ENCODE measurements around the gene CIROP. TPM values are rescaled to one million over a fixed set of nuclear protein-coding genes. Genes with fewer than 3 reads are reported as not detected.
A peak's percentile ranks its signal among the peaks of the same experiment; 100 is the strongest.

CIROP gene
- total and polyA plus RNA-seq, 4 donors: 0.18 TPM; not detected in 3

DNA sequence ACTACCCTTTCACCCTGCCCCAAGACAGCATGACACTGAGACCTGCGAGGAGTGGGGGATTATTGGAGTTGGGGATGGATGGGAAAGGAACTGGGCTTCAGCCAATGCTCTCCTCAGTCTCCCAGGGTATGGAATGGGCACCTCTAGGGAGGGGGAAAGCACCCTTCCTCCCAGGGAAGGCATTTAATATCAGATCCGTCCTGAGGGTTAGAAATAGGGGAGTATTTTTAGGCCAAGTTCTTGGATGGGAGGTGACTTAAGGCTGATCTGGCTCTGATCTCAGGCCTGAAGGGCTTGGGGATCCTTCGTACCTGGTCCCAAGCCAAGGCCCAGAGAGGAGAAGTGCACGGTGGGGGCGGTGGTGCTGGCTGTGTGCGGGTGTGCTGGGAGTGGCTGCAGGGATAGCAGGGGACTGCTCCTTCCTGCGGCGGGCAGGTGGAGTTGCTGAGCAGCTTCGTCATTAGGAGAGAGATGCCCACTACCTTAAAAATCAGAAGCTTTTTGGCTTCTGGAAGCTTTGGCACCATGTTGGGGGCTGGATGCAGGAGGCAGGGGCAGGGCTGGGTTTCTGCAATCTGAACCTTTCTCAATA, 21.2 kb upstream of the CIROP start:
- Histone ChIP-seq H3K36me3 (ENCODE audit: control insufficient read depth in 1 of 2, insufficient read depth in 2 of 2, low read length in 1 of 2) (peaks cover 2 to 9% of the 10 kb centered on the region in 2 donors), H3K4me3 (ENCODE audit: low read length in 2 of 2) (no peak overlapping the region), H3K4me1 (ENCODE audit: control insufficient read depth in 1 of 2, insufficient read depth in 2 of 2, low read length in 2 of 2) (no peaks in the 10 kb centered on the region), H3K27me3 (ENCODE audit: control insufficient read depth in 1 of 2, insufficient read depth in 2 of 2, low read length in 1 of 2) (no peaks in the 10 kb centered on the region), H3K9me3 (ENCODE audit: control insufficient read depth, low read length) (no peaks in the 10 kb centered on the region), H3K27ac (ENCODE audit: low read depth in 1 of 2, low read length in 2 of 2) (peak overlapping the region in 1 of 2 donors; percentile 60)
- ATAC-seq (ENCODE audit: low FRiP score) (no peak), DNase-seq (peak in 1 of 2 donors; percentile 61)
- intact Hi-C loops (cut with DNase I): loop anchor here (2.0 to 10.0 kb wide), 2 partner anchors 29 to 169 kb away; no protein-coding TSS in a partner anchor
- 63 to 66% methylated on average over 9 of the region's 9 CpGs for WGBS, 2 donors

DNA sequence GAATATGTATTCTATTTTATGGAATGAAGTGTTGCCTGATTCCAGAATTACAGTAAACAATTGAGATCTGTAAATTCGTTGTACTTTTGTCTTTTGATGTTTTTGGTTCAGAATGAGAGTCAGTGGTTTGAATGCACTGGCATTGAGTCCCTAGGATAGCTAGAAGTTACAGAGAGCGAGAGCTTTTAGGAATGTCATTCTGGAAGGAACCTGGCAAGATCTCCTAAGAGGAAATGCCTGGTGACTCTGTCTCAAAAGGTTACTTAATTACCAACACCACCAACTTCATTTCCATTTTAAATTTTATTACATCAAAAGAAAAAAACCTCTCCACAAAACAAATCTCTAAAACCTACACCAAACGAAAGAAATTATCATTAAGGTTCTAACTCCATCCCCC, 20.2 kb upstream of the CIROP start:
- intact Hi-C loops (cut with DNase I): loop anchor here (2.0 to 10.0 kb wide), 2 partner anchors 30 to 170 kb away; no protein-coding TSS in a partner anchor
- Histone ChIP-seq H3K4me3 (ENCODE audit: low read length in 2 of 2) (no peak overlapping the region), H3K27me3 (ENCODE audit: control insufficient read depth in 1 of 2, insufficient read depth in 2 of 2, low read length in 1 of 2) (no peaks in the 10 kb centered on the region), H3K4me1 (ENCODE audit: control insufficient read depth in 1 of 2, insufficient read depth in 2 of 2, low read length in 2 of 2) (no peaks in the 10 kb centered on the region), H3K9me3 (ENCODE audit: control insufficient read depth, low read length) (no peaks in the 10 kb centered on the region), H3K27ac (ENCODE audit: low read depth in 1 of 2, low read length in 2 of 2) (peak overlapping the region in 1 of 2 donors; percentile 20), H3K36me3 (ENCODE audit: control insufficient read depth in 1 of 2, insufficient read depth in 2 of 2, low read length in 1 of 2) (peaks cover 2 to 9% of the 10 kb centered on the region in 2 donors)
- ATAC-seq (ENCODE audit: low FRiP score) (no peak), DNase-seq (no peak)
- 18 to 22% methylated on average over 3 of the region's 3 CpGs for WGBS, 2 donors

DNA sequence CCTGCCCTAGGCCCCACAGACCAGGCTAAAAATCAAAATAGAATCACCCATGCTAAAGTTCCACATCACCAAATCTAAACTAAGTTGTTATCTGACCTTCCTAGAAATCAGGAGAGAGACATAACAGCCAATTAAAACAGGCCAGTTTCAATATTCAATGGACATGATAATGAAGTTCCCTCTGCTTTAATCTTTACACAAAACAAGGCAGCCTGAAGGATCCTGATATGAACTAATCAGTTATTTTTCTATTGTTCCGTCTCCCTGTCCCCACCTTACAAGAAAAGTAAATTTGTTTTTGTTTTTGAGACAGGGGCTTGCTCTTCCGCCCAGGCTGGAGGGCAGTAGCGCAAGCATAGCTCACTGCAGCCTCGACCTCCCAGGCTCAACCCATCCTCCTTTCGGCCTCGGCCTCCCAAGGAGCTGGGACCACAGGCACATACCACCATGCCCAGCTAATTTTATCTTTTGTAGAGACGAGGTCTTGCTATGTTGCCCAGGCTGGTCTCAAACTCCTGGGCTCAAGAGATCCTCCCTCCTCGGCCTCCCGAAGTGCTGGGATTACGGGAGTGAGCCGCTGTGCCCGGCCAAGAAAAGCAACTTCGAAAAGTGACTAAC, 19.7 kb upstream of the CIROP start:
- peak overlapping the region; percentile 7 to 20 for H3K27ac ChIP-seq (ENCODE audit: low read depth in 1 of 2, low read length in 2 of 2)
- no peaks in the 10 kb centered on the region for H3K4me1 ChIP-seq (ENCODE audit: control insufficient read depth in 1 of 2, insufficient read depth in 2 of 2, low read length in 2 of 2)
- no peaks in the 10 kb centered on the region for H3K27me3 ChIP-seq (ENCODE audit: control insufficient read depth in 1 of 2, insufficient read depth in 2 of 2, low read length in 1 of 2)
- no peaks in the 10 kb centered on the region for H3K9me3 ChIP-seq (ENCODE audit: control insufficient read depth, low read length)
- intact Hi-C loops (cut with DNase I): loop anchor here (2.0 to 10.0 kb wide), 2 partner anchors 30 to 170 kb away; no protein-coding TSS in a partner anchor
- 51 to 53% methylated on average over 13 of the region's 13 CpGs for WGBS, 2 donors
- H3K4me3 ChIP-seq (ENCODE audit: low read length in 2 of 2): no peak overlapping the region
- ATAC-seq (ENCODE audit: low FRiP score) (no peak), DNase-seq (no peak)
- H3K36me3 ChIP-seq (ENCODE audit: control insufficient read depth in 1 of 2, insufficient read depth in 2 of 2, low read length in 1 of 2): peaks cover under 1 to 9% of the 10 kb centered on the region in 2 donors

DNA sequence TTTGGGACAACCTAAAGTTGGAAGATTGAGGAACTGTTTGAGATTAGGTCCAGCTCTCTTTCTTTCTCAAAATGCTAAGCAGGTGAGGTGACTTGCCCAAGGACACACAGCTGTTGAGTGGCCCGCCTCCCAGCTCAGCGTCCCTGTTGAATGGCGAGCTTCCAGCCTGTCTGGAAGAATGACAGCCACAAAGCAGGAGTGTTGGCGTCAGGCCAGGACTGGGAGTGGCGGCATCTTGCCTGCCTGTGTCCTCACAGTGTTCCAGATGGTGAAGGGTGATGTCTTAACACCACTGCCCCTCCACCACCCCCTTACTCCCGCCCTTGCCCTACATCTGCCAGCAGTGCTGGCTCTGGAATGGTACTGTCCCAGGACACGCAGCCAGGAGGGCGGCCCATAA, 18.6 kb upstream of the CIROP start:
- WGBS, 2 donors: 35 to 36% methylated on average over 8 of the region's 8 CpGs
- Histone ChIP-seq H3K36me3 (ENCODE audit: control insufficient read depth in 1 of 2, insufficient read depth in 2 of 2, low read length in 1 of 2) (peaks cover 0 to 7% of the 10 kb centered on the region in 2 donors), H3K27ac (ENCODE audit: low read depth in 1 of 2, low read length in 2 of 2) (no peak overlapping the region), H3K9me3 (ENCODE audit: control insufficient read depth, low read length) (no peaks in the 10 kb centered on the region), H3K4me3 (ENCODE audit: low read length in 2 of 2) (no peak overlapping the region), H3K27me3 (ENCODE audit: control insufficient read depth in 1 of 2, insufficient read depth in 2 of 2, low read length in 1 of 2) (no peaks in the 10 kb centered on the region), H3K4me1 (ENCODE audit: control insufficient read depth in 1 of 2, insufficient read depth in 2 of 2, low read length in 2 of 2) (no peaks in the 10 kb centered on the region)
- intact Hi-C loops (cut with DNase I): loop anchor here in 1 of 2 donors (10.0 kb wide), 1 partner anchor 171 kb away; no protein-coding TSS in a partner anchor
- no peak for ATAC-seq (ENCODE audit: low FRiP score)
- peak; percentile 67 to 89 for DNase-seq

DNA sequence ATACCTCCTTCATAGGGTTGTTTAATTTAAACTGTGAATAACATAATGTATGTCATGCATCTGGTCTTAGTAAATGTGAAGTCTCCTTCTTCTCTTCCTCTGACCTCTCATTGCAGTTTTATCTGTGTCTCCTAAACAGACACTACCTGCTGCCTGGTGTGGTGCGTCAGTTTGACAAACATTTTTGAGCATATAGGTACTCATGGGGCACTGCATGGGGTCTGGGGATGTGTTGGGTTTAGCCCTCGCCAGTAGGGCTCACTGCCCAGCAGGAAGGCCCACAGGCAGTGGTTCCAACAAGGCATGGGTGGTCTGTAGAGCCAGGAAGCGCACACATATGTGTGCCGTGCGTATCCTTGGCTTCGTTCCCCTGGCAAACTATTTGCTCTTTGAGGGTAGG, 17.3 kb upstream of the CIROP start:
- intact Hi-C loops (cut with DNase I): loop anchor here in 1 of 2 donors (10.0 kb wide), 1 partner anchor 173 kb away; no protein-coding TSS in a partner anchor
- WGBS, 2 donors: 90 to 92% methylated on average over 6 of the region's 6 CpGs
- H3K9me3 ChIP-seq (ENCODE audit: control insufficient read depth, low read length): no peaks in the 10 kb centered on the region
- no peak for ATAC-seq (ENCODE audit: low FRiP score)
- DNase-seq: no peak
- H3K4me3 ChIP-seq (ENCODE audit: low read length in 2 of 2): no peak overlapping the region
- no peak overlapping the region for H3K27ac ChIP-seq (ENCODE audit: low read depth in 1 of 2, low read length in 2 of 2)
- H3K4me1 ChIP-seq (ENCODE audit: control insufficient read depth in 1 of 2, insufficient read depth in 2 of 2, low read length in 2 of 2): no peaks in the 10 kb centered on the region
- no peaks in the 10 kb centered on the region for H3K36me3 ChIP-seq (ENCODE audit: control insufficient read depth in 1 of 2, insufficient read depth in 2 of 2, low read length in 1 of 2)
- no peaks in the 10 kb centered on the region for H3K27me3 ChIP-seq (ENCODE audit: control insufficient read depth in 1 of 2, insufficient read depth in 2 of 2, low read length in 1 of 2)

DNA sequence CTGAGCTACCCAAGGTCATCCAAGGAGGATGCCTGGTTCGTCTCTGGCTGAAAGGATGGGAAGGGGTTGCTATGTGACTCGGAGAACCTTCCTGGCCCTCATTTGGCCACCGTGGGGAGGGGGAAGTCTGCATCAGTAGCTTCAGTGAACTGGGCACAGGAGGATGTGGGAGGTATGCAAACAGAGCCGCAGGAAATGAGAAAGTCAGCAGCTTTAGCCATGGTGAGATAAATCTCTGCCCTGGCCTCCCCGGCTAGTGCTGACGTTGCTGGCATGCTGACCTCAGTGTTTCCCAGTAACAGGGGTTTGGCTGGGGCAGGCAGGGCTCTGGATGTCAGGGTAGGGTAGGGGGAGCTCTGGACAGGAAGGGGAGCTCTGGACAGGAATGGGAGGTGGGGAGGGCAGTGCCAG, 16.6 kb upstream of the CIROP start:
- Histone ChIP-seq H3K4me1 (ENCODE audit: control insufficient read depth in 1 of 2, insufficient read depth in 2 of 2, low read length in 2 of 2) (no peaks in the 10 kb centered on the region), H3K36me3 (ENCODE audit: control insufficient read depth in 1 of 2, insufficient read depth in 2 of 2, low read length in 1 of 2) (no peaks in the 10 kb centered on the region), H3K27me3 (ENCODE audit: control insufficient read depth in 1 of 2, insufficient read depth in 2 of 2, low read length in 1 of 2) (no peaks in the 10 kb centered on the region), H3K4me3 (ENCODE audit: low read length in 2 of 2) (no peak overlapping the region), H3K9me3 (ENCODE audit: control insufficient read depth, low read length) (no peaks in the 10 kb centered on the region), H3K27ac (ENCODE audit: low read depth in 1 of 2, low read length in 2 of 2) (no peak overlapping the region)
- peak; percentile 57 for ATAC-seq (ENCODE audit: low FRiP score)
- 16 to 17% methylated on average over 6 of the region's 6 CpGs for WGBS, 2 donors
- DNase-seq: peak in 1 of 2 donors; percentile 83
- intact Hi-C loops (cut with DNase I): loop anchor here (1.0 to 10.0 kb wide), 2 partner anchors 62 to 173 kb away; partner anchors contain the start of gene SLC7A8 (in 1 of the 2)

DNA sequence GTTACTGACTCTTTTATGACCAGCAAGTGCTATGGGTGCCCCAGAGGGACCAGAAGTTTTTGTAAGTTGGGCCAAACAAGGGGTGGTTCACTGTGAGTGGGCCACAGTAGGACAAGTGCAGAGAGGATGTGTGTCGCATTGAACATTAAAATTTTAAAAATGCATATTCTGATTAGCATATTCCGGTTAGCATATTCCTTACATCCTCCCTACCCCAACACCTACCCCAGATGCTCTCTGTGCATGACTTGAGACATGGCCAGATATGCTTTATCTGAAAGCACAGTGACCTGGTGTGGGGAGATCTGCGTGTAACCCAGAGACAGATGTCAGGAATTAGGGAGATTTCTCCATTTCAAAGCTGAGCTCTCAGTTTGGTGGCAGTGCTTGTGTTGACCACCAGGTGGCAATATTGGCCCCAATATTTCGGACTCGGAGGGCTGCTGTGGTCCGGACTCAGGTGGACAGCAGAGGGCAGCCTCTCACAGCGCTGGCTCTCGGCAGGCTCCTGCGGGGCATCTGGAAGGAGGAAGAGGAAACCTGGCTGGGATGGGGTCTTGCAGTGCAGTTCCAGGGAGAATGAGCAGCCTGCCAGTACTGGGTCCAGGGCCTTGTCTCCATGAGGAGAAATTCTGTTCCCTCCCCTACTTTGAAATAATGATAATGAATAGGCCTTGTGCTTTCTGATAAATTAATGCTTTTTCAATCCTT, 15.9 kb upstream of the CIROP start:
- H3K36me3 ChIP-seq (ENCODE audit: control insufficient read depth in 1 of 2, insufficient read depth in 2 of 2, low read length in 1 of 2): no peaks in the 10 kb centered on the region
- no peak overlapping the region for H3K4me3 ChIP-seq (ENCODE audit: low read length in 2 of 2)
- no peak overlapping the region for H3K27ac ChIP-seq (ENCODE audit: low read depth in 1 of 2, low read length in 2 of 2)
- ATAC-seq (ENCODE audit: low FRiP score) (peak; percentile 94), DNase-seq (peak; percentile 94 to 95)
- no peaks in the 10 kb centered on the region for H3K4me1 ChIP-seq (ENCODE audit: control insufficient read depth in 1 of 2, insufficient read depth in 2 of 2, low read length in 2 of 2)
- 19 to 21% methylated on average over 9 of the region's 9 CpGs for WGBS, 2 donors
- intact Hi-C loops (cut with DNase I): loop anchor here (1.0 to 10.0 kb wide), 3 partner anchors 63 to 174 kb away; partner anchors contain the start of gene SLC7A8 (in 1 of the 2)
- no peaks in the 10 kb centered on the region for H3K27me3 ChIP-seq (ENCODE audit: control insufficient read depth in 1 of 2, insufficient read depth in 2 of 2, low read length in 1 of 2)
- no peaks in the 10 kb centered on the region for H3K9me3 ChIP-seq (ENCODE audit: control insufficient read depth, low read length)

DNA sequence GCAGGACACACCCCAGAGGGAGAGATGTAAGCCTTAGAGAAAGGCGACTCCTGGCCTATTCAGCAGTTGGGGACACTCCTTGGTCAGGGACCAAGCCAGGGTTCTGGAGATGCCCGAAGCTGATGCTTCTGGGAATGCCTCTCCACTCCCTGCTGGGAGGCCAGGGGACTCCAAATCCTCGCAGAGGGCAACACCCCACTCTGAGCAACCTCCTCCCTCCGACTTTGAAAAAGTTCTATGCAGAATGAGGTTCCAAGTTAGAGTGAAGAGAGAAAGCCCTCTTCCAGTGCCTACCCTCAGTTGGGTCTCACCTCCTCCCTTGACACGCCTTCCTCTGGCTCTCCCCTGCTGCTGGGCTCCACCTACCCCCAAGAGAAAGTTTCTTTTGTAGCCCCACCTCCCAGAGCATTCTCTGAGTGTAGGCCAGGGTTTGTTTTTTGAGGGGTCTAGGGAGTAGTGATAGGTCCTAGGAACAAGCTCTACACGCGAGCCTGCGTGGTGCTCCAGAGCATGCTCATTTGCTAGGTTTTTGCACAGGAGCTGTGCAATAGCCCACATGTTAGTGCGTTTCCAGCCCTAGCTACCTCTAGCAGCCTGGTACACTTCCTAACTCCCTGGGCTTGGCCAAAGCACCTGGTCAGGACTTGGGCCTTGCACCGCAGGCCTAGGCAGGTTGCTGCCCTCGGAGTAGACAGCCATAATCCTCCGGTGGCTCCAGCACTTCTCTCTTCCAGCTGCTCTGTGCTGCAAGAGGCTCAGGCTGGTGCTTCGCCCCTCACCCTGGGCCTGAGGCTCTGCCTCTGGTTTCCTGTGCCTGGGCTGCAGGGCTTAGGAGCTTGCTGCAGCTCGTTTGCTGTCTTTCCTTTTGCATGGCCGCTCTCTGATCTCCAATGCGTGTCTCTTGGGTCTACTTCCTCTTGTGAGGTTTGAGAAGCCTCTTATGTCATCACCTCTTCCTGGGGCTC, 14.9 kb upstream of the CIROP start:
- H3K4me3 ChIP-seq (ENCODE audit: low read length in 2 of 2): no peak overlapping the region
- DNase-seq: peak in 1 of 2 donors; percentile 67
- intact Hi-C loops (cut with DNase I): loop anchor here (1.0 to 10.0 kb wide), 2 partner anchors 68 to 175 kb away; no protein-coding TSS in a partner anchor

More for the DNA sequence above, 14.9 kb upstream of the CIROP start:
- H3K36me3 ChIP-seq (ENCODE audit: control insufficient read depth in 1 of 2, insufficient read depth in 2 of 2, low read length in 1 of 2): no peaks in the 10 kb centered on the region
- no peaks in the 10 kb centered on the region for H3K27me3 ChIP-seq (ENCODE audit: control insufficient read depth in 1 of 2, insufficient read depth in 2 of 2, low read length in 1 of 2)
- H3K9me3 ChIP-seq (ENCODE audit: control insufficient read depth, low read length): no peaks in the 10 kb centered on the region
- ATAC-seq (ENCODE audit: low FRiP score): no peak
- 76 to 78% methylated on average over 16 of the region's 16 CpGs for WGBS, 2 donors
- no peaks in the 10 kb centered on the region for H3K4me1 ChIP-seq (ENCODE audit: control insufficient read depth in 1 of 2, insufficient read depth in 2 of 2, low read length in 2 of 2)
- H3K27ac ChIP-seq (ENCODE audit: low read depth in 1 of 2, low read length in 2 of 2): no peak overlapping the region

All from aorta (tissue), 5 donors.